ENCODE results near the gene OR2T34.
"Not testable (repeated sequence)": the region's sequence is repeated elsewhere in the genome, so short reads cannot be mapped to it uniquely, and the experiment has no call there.

Gene OR2T34

DNA sequence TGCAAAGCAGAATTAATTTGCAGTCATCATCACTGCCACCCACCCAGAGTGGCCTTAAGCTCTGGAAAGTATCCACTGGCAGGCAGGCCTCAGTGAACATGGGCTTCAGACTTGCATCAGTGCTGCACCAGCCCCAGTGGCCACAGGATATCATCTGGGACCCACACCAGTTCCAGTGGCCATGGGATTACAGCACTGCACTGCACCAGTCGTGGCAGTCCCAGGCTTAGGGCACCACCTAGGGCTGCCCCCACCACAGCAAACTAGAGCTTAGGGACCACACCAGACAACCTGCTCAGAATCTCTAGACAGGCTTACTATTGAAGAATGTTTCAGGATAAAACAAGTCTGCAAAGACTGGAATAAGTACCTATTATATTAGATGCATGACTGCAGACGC lies 27.2 kb downstream of the OR2T34 start:
- CTCF ChIA-PET: not testable (repeated sequence)

GRCh38 chr1:248537449-248537848 lies 37.1 kb downstream of the OR2T34 start:
- CTCF ChIA-PET; H3K9me3 ChIP-seq (ENCODE audit: control insufficient read depth, insufficient read depth, low read depth, low read length); H3K27ac ChIP-seq (ENCODE audit: extremely low read depth, low read depth, low read length); H3K36me3 ChIP-seq (ENCODE audit: control insufficient read depth in 2 of 2, insufficient read depth in 1 of 2, low read length in 2 of 2); H3K4me1 ChIP-seq (ENCODE audit: control insufficient read depth, insufficient read depth, low read length); POLR2A ChIA-PET; H3K4me3 ChIP-seq (ENCODE audit: low read depth, low read length): not testable (repeated sequence)

More for the DNA sequence above, 27.2 kb downstream of the OR2T34 start:
- H3K36me3 ChIP-seq (ENCODE audit: control insufficient read depth in 2 of 2, insufficient read depth in 1 of 2, low read length in 2 of 2); H3K9me3 ChIP-seq (ENCODE audit: control insufficient read depth, insufficient read depth, low read depth, low read length); POLR2A ChIA-PET; H3K4me1 ChIP-seq (ENCODE audit: control insufficient read depth, insufficient read depth, low read length); H3K27ac ChIP-seq (ENCODE audit: extremely low read depth, low read depth, low read length); H3K4me3 ChIP-seq (ENCODE audit: low read depth, low read length): not testable (repeated sequence)

All from HEK293 (cell line).